NCI-H1105 (cell line): ENCODE data around the gene PRLH.
A peak's percentile ranks its signal among the peaks of the same experiment; 100 is the strongest.

Experiments used
- DNase-seq: peaks from one replicate; lab custom pipeline; 2025; lab: John Stamatoyannopoulos, UW

Gene PRLH

DNA sequence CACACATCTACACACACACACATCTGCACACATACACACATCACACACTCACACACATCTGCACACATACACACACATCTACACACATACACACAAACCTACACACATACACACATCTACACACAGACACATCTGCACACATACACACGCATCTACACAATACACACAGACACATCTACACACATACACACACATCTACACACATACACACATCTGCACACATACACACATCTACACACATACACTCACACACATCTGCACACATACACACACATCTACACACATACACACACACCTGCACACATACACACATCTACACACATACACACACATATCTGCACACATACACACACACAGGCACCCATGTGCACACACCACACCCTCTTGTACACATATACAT lies 400 bp upstream of the PRLH start:
- no peak for DNase-seq

GRCh38 chr2:237567276-237568029 lies 1.1 kb downstream of the PRLH start:
- DNase-seq = no peak

- DNase-seq = no peak
These were observed 1.8 kb downstream of the PRLH start for GRCh38 chr2:237568121-237568660.

DNA sequence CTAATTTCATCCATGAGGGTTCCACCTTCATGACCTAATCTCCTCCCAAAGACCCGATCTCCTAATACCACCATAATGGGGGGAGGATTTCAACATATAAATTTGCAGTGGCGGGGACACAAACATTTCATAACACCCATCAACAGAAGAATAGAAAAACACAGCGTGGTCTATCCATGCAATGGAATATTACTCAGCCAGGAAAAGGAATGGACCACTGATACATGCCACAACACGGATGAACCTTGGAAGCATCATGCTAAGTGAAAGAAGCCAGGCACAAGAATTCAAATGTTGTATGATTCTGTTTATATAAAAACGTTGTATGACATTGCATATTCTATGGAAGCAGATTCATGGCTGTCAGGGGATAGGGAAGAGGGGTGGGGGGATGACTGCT lies 2.7 kb downstream of the PRLH start:
- DNase-seq = no peak

DNA sequence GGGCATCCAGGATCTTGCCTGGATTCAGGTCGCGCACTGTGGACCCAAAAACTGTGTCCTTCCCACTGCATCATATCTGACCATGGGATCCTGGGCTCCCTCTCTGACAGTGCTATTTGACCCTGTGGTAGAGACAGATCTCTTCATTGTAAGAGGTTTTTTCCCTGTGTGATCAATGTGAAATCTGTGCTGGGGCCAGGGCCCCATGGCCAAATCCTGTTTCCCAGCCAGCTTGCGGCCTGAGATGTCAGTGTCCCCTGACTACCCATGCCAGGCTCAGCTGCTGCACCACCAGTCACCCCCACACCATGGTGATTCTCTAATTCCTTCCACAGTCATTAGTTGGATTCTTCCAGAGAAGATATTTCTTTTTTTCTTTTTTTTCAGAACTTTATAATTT lies 3.5 kb downstream of the PRLH start:
- no peak for DNase-seq

- no peak for DNase-seq
These were observed 4.5 kb downstream of the PRLH start for GRCh38 chr2:237570776-237571335.

DNA sequence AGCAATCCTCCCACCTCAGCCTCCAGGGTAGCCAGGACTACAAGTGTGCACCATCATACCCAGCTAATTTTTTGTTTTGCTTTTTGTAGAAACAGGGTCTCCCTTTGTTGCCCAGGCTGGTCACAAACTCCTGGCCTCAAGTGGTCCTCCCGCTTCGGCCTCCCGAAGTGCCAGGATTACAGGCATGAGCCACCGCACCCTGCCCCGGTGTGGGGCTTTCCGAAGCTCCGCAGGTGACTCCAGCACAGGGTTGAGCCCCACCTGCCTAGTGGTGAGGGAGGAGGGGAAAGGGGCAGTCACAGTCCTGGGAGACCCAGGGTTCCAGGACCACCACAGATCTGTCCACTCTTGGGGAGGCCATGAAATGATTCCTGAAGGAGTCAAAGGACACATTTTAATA lies 5.2 kb downstream of the PRLH start:
- no peak for DNase-seq

GRCh38 chr2:237572021-237572741 lies 5.8 kb downstream of the PRLH start:
- DNase-seq = peak; percentile 57

GRCh38 chr2:237572742-237573101 lies 6.3 kb downstream of the PRLH start:
- no peak for DNase-seq

GRCh38 chr2:237573721-237574415 lies 7.5 kb downstream of the PRLH start:
- no peak for DNase-seq

DNA sequence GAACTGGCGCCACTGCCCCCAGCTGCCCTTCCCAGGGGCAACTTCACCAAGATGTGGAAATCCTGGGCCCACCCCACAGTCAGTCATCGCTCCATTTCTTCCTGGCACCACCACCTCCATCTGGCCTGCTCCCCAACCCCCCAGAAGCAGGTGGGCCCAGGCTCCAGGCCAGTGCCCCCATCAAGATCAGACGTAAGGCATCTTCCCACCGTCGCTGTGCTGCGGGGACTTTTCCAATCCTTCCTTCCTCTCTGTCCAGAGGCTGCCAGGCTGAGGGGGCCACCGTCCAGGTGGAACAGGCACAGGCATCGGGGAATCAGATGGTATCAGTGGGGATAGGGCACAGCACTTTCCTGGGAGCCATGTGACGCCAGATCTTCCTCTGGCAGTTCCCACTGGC lies 8.1 kb downstream of the PRLH start:
- DNase-seq = no peak

DNA sequence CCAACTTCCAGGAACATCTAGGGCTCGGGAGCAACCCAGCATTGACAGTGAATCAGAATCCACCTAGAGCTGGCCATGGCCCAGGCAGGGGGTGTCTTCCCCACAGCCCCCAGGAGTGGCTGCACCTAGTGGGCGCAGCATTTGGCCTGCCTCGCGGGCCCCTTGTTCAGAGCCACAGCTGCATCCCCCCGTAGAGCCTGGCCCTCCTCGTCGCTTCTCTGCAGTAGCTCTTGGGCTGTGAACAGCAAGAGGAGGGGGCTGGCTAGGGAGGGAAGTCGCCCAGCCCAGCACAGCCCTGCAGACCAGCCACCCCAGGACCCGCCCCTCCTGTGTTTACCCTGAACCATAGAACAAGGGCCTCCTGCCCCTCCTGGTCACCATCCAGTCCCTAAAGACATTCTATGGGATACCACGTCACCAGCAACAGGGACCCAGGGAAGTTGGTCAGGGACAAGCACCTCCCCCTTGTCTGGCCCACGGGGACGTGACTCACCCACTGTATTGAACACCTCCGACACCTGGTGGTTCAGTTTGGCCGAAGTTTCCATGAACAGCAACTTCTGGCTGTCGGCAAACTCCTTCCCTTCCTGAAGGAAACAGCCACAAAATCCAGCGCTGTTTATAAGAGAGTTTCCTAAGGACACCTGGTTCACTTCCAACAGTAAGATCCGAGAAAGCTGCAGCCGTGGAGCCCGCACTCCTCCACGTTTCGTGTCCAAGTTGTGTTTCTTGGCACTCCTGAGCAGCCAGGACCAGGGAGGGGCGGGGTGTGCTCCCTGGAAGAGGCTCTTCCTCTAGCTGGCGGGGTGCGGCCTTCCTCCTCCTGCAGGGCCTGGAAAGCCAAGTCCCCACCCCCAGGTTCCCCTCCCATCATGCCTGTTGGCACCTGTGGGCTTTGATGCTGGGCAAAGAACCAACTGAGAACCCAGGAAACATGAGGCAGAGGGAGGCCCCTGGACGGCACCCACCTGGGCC lies 8.8 kb downstream of the PRLH start:
- no peak for DNase-seq

DNA sequence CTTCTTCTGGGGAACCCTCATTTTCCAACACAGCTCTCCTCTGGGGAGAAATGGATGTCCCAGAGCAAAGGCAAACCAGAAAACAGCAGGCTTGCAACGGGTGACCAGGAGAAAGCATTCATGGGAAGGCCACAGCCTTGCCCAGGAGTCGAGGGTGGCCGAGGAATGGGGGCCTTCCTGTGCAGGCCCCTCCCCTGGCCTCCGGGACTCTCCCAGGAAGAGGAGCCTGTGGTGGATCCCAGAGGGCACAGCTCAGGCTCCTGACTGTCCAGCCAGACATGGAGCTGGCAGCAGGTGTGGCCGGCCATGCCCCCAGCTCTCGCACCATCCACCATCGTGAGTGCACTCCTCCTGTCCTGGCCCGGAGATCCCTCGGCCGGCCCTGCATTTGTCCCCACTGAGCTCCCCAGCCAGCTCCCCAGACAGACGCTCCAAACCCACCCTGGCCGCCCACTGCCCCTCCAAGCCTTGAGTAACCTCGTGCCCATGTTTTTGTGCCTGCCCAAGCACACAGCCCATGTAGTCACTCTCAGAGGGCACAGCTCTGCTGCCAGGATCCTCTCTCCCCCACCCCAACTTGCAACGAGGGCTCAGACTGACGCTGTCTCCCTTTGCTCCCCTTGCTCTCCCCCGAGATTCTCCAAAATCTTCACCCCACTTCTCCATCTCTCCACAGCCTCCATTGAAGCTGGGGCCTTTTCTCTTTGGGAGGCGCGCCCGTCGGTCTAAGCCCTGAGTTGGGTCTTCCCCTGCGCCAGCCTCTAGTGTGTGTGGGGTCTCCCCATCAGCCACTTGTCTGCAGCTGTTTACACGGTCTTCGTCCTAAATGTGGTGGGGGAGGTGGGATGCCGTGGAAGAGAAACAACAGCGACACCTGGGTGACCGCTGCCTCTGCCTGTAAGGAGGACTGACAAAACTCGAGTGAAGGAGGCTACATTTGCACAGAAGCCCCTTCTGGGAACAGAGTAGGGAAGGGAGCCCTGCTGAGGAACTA lies 9.8 kb downstream of the PRLH start:
- no peak for DNase-seq

DNA sequence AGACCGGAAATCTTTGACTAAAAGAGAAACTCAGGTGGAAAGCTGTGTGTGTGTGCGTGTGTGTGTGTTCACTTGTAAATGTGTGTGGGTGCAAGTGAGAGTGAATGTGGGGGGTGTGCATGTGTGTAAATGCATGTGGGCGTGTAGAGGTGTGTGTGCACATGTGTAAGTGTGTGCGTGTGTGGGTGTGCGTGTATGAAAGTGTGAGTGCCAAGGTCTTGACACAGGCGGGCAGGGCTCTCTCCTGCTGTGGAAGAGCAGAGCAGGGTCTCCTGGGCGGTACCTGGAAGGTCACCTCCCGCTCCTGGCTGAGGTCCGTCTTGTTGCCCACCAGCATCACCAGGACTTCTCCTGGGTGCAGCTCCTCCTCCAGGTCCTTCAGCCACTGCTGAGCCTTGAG lies 10.6 kb downstream of the PRLH start:
- no peak for DNase-seq

GRCh38 chr2:237577458-237577857 lies 11.1 kb downstream of the PRLH start:
- DNase-seq = no peak

- no peak for DNase-seq
These were observed 11.8 kb downstream of the PRLH start for GRCh38 chr2:237577956-237578870.

DNA sequence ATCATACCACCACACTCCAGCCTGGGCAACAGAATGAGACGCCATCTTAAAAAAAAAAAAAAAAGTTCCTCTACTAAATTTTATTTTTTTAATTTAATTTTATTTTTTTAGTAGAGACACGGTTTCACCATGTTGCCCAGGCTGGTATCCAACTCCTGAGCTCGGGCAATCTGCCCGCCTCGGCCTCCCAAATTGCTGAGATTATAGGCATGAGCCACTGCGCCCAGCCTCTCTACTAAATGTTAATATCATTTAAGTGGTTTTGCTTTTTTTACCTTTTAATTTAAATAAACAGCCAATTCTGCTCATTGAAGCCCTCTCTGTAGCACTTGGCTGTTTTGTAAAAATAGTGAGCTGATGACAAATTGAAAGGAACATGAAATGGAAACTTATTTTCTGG lies 15.0 kb downstream of the PRLH start:
- no peak for DNase-seq

DNA sequence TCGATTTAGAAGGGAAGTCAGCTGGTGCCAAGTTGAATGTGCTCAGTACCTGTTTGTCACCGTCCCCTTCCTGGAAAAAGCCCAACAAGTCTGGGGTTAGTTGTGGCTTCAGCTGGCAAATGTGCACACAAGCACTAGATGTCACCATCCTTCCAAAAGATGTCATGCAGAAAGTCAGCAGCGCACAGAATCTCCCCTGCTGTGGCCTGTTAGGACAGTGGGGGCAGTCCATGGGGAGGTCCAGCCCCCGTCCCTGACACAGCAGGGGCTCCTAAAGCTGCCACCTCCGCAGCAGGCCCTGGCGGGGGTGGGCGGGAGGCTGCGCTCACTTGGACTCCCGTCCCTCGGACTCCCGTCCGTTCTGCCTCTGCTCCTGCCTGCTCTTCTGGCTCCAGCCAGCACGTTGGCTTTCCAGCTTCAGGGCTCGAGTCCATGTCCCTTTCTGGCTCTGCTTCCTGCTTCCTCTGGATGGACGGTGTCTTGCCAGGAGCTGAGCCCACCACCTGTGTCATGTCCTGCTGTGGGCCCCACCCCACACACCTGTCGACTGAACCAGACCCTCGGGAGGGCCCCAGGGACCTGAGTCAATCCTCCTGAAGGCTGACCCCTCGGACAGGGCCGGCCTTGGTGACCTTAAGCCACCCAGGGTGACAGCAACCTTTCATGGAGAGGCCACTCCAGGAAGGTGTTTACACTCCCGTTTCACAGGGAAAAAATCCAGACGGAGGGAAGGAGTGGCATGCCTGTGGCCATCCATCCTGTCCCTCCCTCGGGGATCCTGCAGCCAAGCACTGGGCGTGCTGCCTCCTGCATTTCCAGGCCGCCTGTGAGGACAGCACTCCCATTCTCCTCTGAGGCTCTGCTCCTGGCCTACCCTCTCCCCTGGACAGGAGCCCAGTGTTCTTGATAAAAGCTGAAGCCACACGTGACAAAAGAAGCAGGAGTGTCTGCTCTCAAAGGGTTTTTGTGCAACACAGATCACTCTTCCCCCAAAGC lies 15.7 kb downstream of the PRLH start:
- no peak for DNase-seq
